WERI-Rb-1 (cell line): Measurements from ENCODE around the gene GLIS1.

Experiments
- DNase-seq: peaks from one replicate; pipeline ENCODE4 v3.0.0-alpha.2; 2020
- H3K27ac ChIP-seq: fragments of 250-450 bp; sonication (Bioruptor Pico); 2 replicates; pipeline ENCODE4 v1.5.1; 2020; ENCODE audit warnings: mild to moderate bottlenecking, moderate library complexity
- H3K27me3 ChIP-seq: fragments of 250-450 bp; sonication (Bioruptor Pico); 2 replicates; pipeline ENCODE4 v1.5.1; 2021; ENCODE audit warnings: mild to moderate bottlenecking, low read depth, moderate library complexity; ENCODE audit not compliant: insufficient read depth, severe bottlenecking
- H3K36me3 ChIP-seq: fragments of 250-450 bp; sonication (Bioruptor Pico); 2 replicates; pipeline ENCODE4 v1.5.1; 2020; ENCODE audit warnings: mild to moderate bottlenecking, moderate library complexity
- H3K4me3 ChIP-seq: 2 replicates; pipeline ENCODE4 v1.5.1; 2011; ENCODE audit warnings: low read depth, mild to moderate bottlenecking, control low read depth, low read length
- H3K9me3 ChIP-seq: fragments of 250-450 bp; sonication (Bioruptor Pico); 2 replicates; pipeline ENCODE4 v1.5.1; 2021; ENCODE audit warnings: mild to moderate bottlenecking, moderate library complexity; ENCODE audit not compliant: severe bottlenecking
- CTCF ChIP-seq: IDR thresholded peaks from 2 replicates; pipeline ENCODE4 v1.5.1; 2011; ENCODE audit warnings: low read depth, mild to moderate bottlenecking, control low read depth, inconsistent platforms, low read length

The GLIS1 gene

GRCh38 chr1:53508991-53509666, 229.8 kb downstream of the GLIS1 start:
- no peaks in the 10 kb centered on the region for H3K27me3 ChIP-seq
- H3K9me3 ChIP-seq = no peaks in the 10 kb centered on the region
- TF ChIP-seq CTCF = no peak
- DNase-seq = no peak
- no peaks in the 10 kb centered on the region for H3K36me3 ChIP-seq
- H3K4me3 ChIP-seq = no peak overlapping the region
- no peak overlapping the region for H3K27ac ChIP-seq

- no peaks in the 10 kb centered on the region for H3K9me3 ChIP-seq
- DNase-seq = no peak
- no peak overlapping the region for H3K4me3 ChIP-seq
- H3K27me3 ChIP-seq = no peaks in the 10 kb centered on the region
- no peak for TF ChIP-seq CTCF
- no peak overlapping the region for H3K27ac ChIP-seq
- no peaks in the 10 kb centered on the region for H3K36me3 ChIP-seq
These were observed 230.6 kb downstream of the GLIS1 start for GRCh38 chr1:53508056-53508990.

GRCh38 chr1:53507116-53507820, 231.7 kb downstream of the GLIS1 start:
- Histone ChIP-seq H3K27ac (no peak overlapping the region; the same call in 1 of the 2 replicates), H3K36me3 (no peaks in the 10 kb centered on the region), H3K27me3 (no peaks in the 10 kb centered on the region), H3K4me3 (no peak overlapping the region), H3K9me3 (no peaks in the 10 kb centered on the region)
- no peak for DNase-seq
- TF ChIP-seq CTCF = no peak

- no peak for DNase-seq
- no peak overlapping the region for H3K27ac ChIP-seq
- H3K36me3 ChIP-seq = no peaks in the 10 kb centered on the region
- H3K9me3 ChIP-seq = no peaks in the 10 kb centered on the region
- no peak overlapping the region for H3K4me3 ChIP-seq
- H3K27me3 ChIP-seq = no peaks in the 10 kb centered on the region
- TF ChIP-seq CTCF = no peak
These were observed 232.5 kb downstream of the GLIS1 start for GRCh38 chr1:53506355-53507050.

GRCh38 chr1:53505891-53506290, 233.1 kb downstream of the GLIS1 start:
- DNase-seq = no peak
- Histone ChIP-seq H3K9me3 (no peaks in the 10 kb centered on the region), H3K4me3 (no peak overlapping the region), H3K27me3 (no peaks in the 10 kb centered on the region), H3K27ac (no peak overlapping the region), H3K36me3 (no peaks in the 10 kb centered on the region)
- TF ChIP-seq CTCF = no peak
